ENCODE results near the gene PHRF1. TPM values are rescaled to one million over a fixed set of nuclear protein-coding genes. Genes with fewer than 3 reads are reported as not detected.
A peak's percentile ranks its signal among the peaks of the same experiment; 100 is the strongest.

Gene PHRF1
- total and polyA plus RNA-seq, 2 donors from 2014 or later: 7.5 to 30.9 TPM

DNA sequence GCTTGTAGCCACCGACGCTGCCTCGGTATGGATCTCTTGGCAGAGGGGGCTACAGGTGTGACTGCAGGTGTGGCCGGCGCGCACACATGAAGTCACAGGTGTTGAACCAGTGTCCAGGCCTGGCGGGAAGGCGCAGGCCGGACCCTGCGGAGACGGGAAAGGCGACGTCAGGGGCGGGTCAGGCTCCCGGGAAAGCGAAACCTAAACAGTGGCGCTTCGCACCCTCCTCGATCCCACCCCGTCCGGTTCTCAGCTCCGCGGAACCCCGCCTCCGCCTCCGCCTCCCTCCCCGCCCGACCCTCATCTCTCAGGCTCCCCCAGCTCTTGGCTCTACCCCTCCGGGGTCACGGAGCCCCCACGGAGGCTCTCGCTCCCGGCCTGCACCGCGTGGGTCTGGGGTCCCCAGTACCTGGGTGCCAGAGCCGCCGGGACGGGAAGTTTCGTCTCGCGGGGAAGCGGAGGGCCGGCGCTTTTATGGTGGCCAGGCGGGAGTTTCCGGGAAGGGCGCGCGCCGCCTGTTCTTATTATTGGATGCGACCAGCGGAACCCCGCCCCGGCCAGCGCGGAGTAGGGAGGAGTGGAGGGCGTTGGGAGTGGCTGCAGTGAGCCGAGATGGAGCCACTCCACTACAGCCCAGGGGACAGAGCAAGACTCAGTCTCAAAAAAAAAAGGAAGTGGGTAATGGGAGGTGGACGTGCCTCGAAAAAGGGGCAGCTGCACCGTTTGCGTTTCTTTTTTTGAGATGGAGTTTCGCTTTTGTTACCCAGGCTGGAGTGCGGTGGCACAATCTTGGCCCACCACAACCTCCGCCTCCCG lies 39.4 kb downstream of the PHRF1 start, which contains the start of gene IRF7:
Gene IRF7 (minus strand): TSS at position 447 of the 816 bp plus-strand sequence. CDS start 586 bp downstream, outside the sequence.
- FAIRE-seq (peak; percentile 55), DNase-seq (peak; percentile 93 to 99 (median 95))
- peak within 1 kb of the TSS; percentile 60 to 84 (median 83) for H3K4me3 ChIP-seq (ENCODE audit: low read length in 3 of 3)
- peak within 1 kb of the TSS; percentile 96 to 97 for H3K27ac ChIP-seq (ENCODE audit: low read depth in 2 of 2, low read length in 2 of 2)
- no peak for TF ChIP-seq CTCF (IDR thresholded peaks at IDR 0.05; ENCODE audit: borderline replicate concordance, extremely low read depth, insufficient read depth)
- H3K4me1 ChIP-seq (ENCODE audit: control insufficient read depth in 2 of 3, insufficient read depth in 2 of 3, low read depth in 1 of 3, low read length in 3 of 3): peaks cover 0 to 16% (median 0%) of the 10 kb centered on the region in 3 donors
- no peaks in the 10 kb centered on the region for H3K27me3 ChIP-seq (ENCODE audit: control insufficient read depth, insufficient read depth, low read length)
- intact Hi-C loops (cut with DNase I): no loop called here
- no peaks in the 10 kb centered on the region for H3K9me3 ChIP-seq (ENCODE audit: control insufficient read depth in 2 of 3, insufficient read depth in 1 of 3, low read length in 3 of 3)
- peak within 1 kb of the TSS; percentile 47 to 97 (median 92) for H3K9ac ChIP-seq (ENCODE audit: low read length in 3 of 3)
- peaks cover 0 to 22% (median 10%) of the 10 kb centered on the region in 3 donors for H3K36me3 ChIP-seq (ENCODE audit: control insufficient read depth in 2 of 3, insufficient read depth in 3 of 3, low read length in 3 of 3)

DNA sequence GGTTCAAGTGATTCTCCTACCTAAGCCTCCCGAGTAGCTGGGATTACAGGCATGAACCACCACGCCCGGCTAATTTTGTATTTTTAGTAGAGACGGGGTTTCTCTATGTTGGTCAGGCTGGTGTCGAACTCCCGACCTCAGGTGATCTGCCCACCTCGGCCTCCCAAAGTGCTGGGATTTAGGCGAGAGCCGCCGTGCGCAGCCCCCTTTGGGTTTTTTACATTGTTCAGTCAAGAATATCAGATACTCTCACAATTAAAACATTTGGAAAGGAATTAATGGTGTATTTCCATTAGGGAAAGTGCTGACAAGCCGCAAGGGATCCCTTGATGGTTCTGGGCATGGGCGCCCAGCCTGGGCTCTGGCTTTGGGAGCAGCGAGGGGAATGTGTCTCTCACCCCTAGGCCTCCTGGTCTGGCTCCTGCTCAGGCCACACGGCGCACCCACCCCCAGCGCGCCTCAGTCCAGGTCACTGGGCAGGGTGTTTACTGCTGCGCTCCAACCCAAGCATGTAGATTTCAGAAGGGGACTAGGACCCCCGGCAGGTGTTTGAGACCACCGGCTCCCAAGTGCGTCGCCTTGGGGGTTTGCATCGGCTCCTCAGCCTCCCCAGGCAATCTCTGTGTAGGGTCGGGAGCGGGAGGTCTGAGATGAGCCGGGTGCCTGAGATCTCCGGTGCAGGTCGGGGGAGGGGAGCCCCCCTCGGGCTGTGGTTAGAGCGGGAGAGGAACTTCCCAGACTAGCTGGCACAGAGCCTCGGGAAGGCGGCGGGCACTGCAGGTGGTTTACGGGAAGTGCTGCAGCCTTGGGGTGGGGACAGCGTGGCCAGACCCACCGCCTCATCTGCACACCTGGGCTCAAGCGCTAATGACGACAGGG lies 40.3 kb downstream of the PHRF1 start:
- H3K9me3 ChIP-seq (ENCODE audit: control insufficient read depth in 2 of 3, insufficient read depth in 1 of 3, low read length in 3 of 3): no peaks in the 10 kb centered on the region
- intact Hi-C loops (cut with DNase I): no loop called here
- H3K4me1 ChIP-seq (ENCODE audit: control insufficient read depth in 2 of 3, insufficient read depth in 2 of 3, low read depth in 1 of 3, low read length in 3 of 3): peaks cover 0 to 16% (median 0%) of the 10 kb centered on the region in 3 donors
- TF ChIP-seq CTCF (IDR thresholded peaks at IDR 0.05; ENCODE audit: borderline replicate concordance, extremely low read depth, insufficient read depth): no peak
- H3K27me3 ChIP-seq (ENCODE audit: control insufficient read depth, insufficient read depth, low read length): no peaks in the 10 kb centered on the region
- FAIRE-seq (no peak), DNase-seq (peak in 2 of 5 donors; percentile 61 to 85)
- peak overlapping the region in 2 of 3 donors; percentile 39 to 83 for H3K4me3 ChIP-seq (ENCODE audit: low read length in 3 of 3)
- H3K9ac ChIP-seq (ENCODE audit: low read length in 3 of 3): no peak overlapping the region
- H3K27ac ChIP-seq (ENCODE audit: low read depth in 2 of 2, low read length in 2 of 2): peak overlapping the region in 1 of 2 donors; percentile 97
- H3K36me3 ChIP-seq (ENCODE audit: control insufficient read depth in 2 of 3, insufficient read depth in 3 of 3, low read length in 3 of 3): peaks cover 0 to 14% (median 5%) of the 10 kb centered on the region in 3 donors

GRCh38 chr11:617199-617911 lies 41.1 kb downstream of the PHRF1 start:
- Histone ChIP-seq H3K4me3 (ENCODE audit: low read length in 3 of 3) (no peak overlapping the region), H3K4me1 (ENCODE audit: control insufficient read depth in 2 of 3, insufficient read depth in 2 of 3, low read depth in 1 of 3, low read length in 3 of 3) (peaks cover 0 to 13% (median 0%) of the 10 kb centered on the region in 3 donors), H3K9me3 (ENCODE audit: control insufficient read depth in 2 of 3, insufficient read depth in 1 of 3, low read length in 3 of 3) (no peaks in the 10 kb centered on the region), H3K27me3 (ENCODE audit: control insufficient read depth, insufficient read depth, low read length) (no peaks in the 10 kb centered on the region), H3K36me3 (ENCODE audit: control insufficient read depth in 2 of 3, insufficient read depth in 3 of 3, low read length in 3 of 3) (peaks cover 0 to 8% (median 0%) of the 10 kb centered on the region in 3 donors), H3K9ac (ENCODE audit: low read length in 3 of 3) (no peak overlapping the region), H3K27ac (ENCODE audit: low read depth in 2 of 2, low read length in 2 of 2) (no peak overlapping the region)
- intact Hi-C loops (cut with DNase I): no loop called here
- DNase-seq (peak in 2 of 5 donors; percentile 57 to 84), FAIRE-seq (no peak)
- TF ChIP-seq CTCF (IDR thresholded peaks at IDR 0.05; ENCODE audit: borderline replicate concordance, extremely low read depth, insufficient read depth): no peak

Data from kidney (tissue), 14 donors.